Nephron progenitor cell (in vitro differentiated cells): ENCODE measurements around the gene AFDN.

Source experiments
- DNase-seq: peaks from one replicate; pipeline ENCODE4 v3.0.0; 2021
- H3K27ac Mint-ChIP-seq: 2 replicates; pipeline ENCODE4 v1.8.0; 2021; ENCODE audit warnings: mild to moderate bottlenecking, moderate library complexity, mixed read lengths
- H3K27me3 Mint-ChIP-seq: 2 replicates; pipeline ENCODE4 v1.8.0; 2021; ENCODE audit warnings: mild to moderate bottlenecking, low read depth, mixed read lengths; ENCODE audit not compliant: poor library complexity
- H3K36me3 Mint-ChIP-seq: 2 replicates; pipeline ENCODE4 v1.8.0; 2021; ENCODE audit warnings: low read depth, mixed read lengths
- H3K4me1 Mint-ChIP-seq: 2 replicates; pipeline ENCODE4 v1.8.0; 2021; ENCODE audit warnings: mixed read lengths
- H3K4me3 Mint-ChIP-seq: 2 replicates; pipeline ENCODE4 v1.8.0; 2021; ENCODE audit warnings: mild to moderate bottlenecking, moderate library complexity, mixed read lengths
- H3K9me3 Mint-ChIP-seq: 2 replicates; pipeline ENCODE4 v1.8.0; 2021; ENCODE audit warnings: mild to moderate bottlenecking, moderate library complexity, mixed read lengths
- CTCF ChIP-seq: fragments of 200-600 bp; sonication (generic); IDR thresholded peaks from 2 replicates; pipeline ENCODE4 v1.5.0; 2021; ENCODE audit warnings: antibody characterized with exemption

The AFDN gene

GRCh38 chr6:167977717-167978467, 151.2 kb downstream of the AFDN start:
- Mint-ChIP-seq H3K4me3 (no peak overlapping the region), H3K36me3 (peaks cover 4% of the 10 kb centered on the region), H3K9me3 (peaks cover 25% of the 10 kb centered on the region), H3K4me1 (peaks cover 31% of the 10 kb centered on the region), H3K27ac (no peak overlapping the region), H3K27me3 (no peaks in the 10 kb centered on the region)
- DNase-seq = no peak
- no peak for TF ChIP-seq CTCF

- DNase-seq = no peak
- H3K9me3 Mint-ChIP-seq = peaks cover 26% of the 10 kb centered on the region
- H3K36me3 Mint-ChIP-seq = peaks cover 4% of the 10 kb centered on the region
- no peaks in the 10 kb centered on the region for H3K27me3 Mint-ChIP-seq
- TF ChIP-seq CTCF = no peak
- peaks cover 24% of the 10 kb centered on the region for H3K4me1 Mint-ChIP-seq
- H3K27ac Mint-ChIP-seq = no peak overlapping the region
- H3K4me3 Mint-ChIP-seq = no peak overlapping the region
Observed at GRCh38 chr6:167978607-167979006, 151.9 kb downstream of the AFDN start.

- Mint-ChIP-seq H3K27me3 (no peaks in the 10 kb centered on the region), H3K4me1 (peaks cover 17% of the 10 kb centered on the region), H3K4me3 (no peak overlapping the region), H3K9me3 (peaks cover 34% of the 10 kb centered on the region), H3K36me3 (peaks cover 5% of the 10 kb centered on the region), H3K27ac (no peak overlapping the region)
- TF ChIP-seq CTCF = no peak
- no peak for DNase-seq
Observed at GRCh38 chr6:167979436-167980139, 152.9 kb downstream of the AFDN start.

GRCh38 chr6:167980911-167981580, 154.3 kb downstream of the AFDN start:
- Mint-ChIP-seq H3K9me3 (peaks cover 39% of the 10 kb centered on the region), H3K36me3 (peaks cover 8% of the 10 kb centered on the region), H3K4me3 (no peak overlapping the region), H3K27ac (no peak overlapping the region), H3K27me3 (no peaks in the 10 kb centered on the region), H3K4me1 (peaks cover 4% of the 10 kb centered on the region)
- no peak for DNase-seq
- TF ChIP-seq CTCF = no peak

GRCh38 chr6:167981916-167982462, 155.3 kb downstream of the AFDN start:
- Mint-ChIP-seq H3K9me3 (peaks cover 39% of the 10 kb centered on the region), H3K4me1 (peaks cover 4% of the 10 kb centered on the region), H3K36me3 (peaks cover 8% of the 10 kb centered on the region), H3K27me3 (peaks cover 4% of the 10 kb centered on the region), H3K27ac (no peak overlapping the region), H3K4me3 (no peak overlapping the region)
- TF ChIP-seq CTCF = no peak
- DNase-seq = no peak
